K562 (cell line): ENCODE data around the gene TNFAIP3. TPM values are rescaled to one million over a fixed set of nuclear protein-coding genes. Genes with fewer than 3 reads are reported as not detected.

ENCODE experiments used
- GTF2A2 ChIP-seq: IDR thresholded peaks from 2 replicates; pipeline ENCODE4 v1.6.1; 2016; ENCODE audit warnings: mild to moderate bottlenecking, missing genetic modification characterization, missing compliant biosample characterization
- LARP7 ChIP-seq: fragments of 450-650 bp; IDR thresholded peaks from 2 replicates; pipeline ENCODE4 v1.6.1; 2016
- LCOR ChIP-seq: sonication (generic); formaldehyde crosslinking; IDR thresholded peaks from 2 replicates; pipeline ENCODE4 v1.8.0; 2022; ENCODE audit warnings: mild to moderate bottlenecking, missing genetic modification reagents
- MAFK ChIP-seq: IDR thresholded peaks from 2 replicates; pipeline ENCODE4 v1.6.1; 2011; ENCODE audit warnings: low read length, improper control_type of control experiment
- NFATC3 ChIP-seq: fragments of 450-650 bp; IDR thresholded peaks from 2 replicates; pipeline ENCODE4 v1.6.1; 2017; ENCODE audit warnings: mild to moderate bottlenecking
- PHF21A ChIP-seq: fragments of 450-650 bp; IDR thresholded peaks from 2 replicates; pipeline ENCODE4 v1.6.1; 2017; ENCODE audit warnings: low read depth, borderline replicate concordance
- SMARCA5 ChIP-seq: fragments of 450-650 bp; IDR thresholded peaks from 2 replicates; pipeline ENCODE4 v1.6.1; 2016
- SRSF7 ChIP-seq: fragments of 200-400 bp; formaldehyde crosslinking; optimal IDR thresholded peaks from 2 replicates; pipeline ENCODE3; 2017; ENCODE audit warnings: mild to moderate bottlenecking, low read depth, low read length
- polyA plus RNA-seq, 8 experiments: library from polyadenylated mRNA; depleted of rRNA in 4 of 8; stranded (reverse) in 5 of 8; unstranded in 3 of 8; fragments of >200 nt; fragmentation: Nextera tagmentation in 2 of 8; fragmentation: Illumina TruSeq in 1 of 8; extraction: Ambion mirVana in 2 of 8; extraction: Trizol in 1 of 8; gene quantifications; 2 replicates each; pipeline versions ENCODE4 v1.2.1 to v1.2.3, GENCODE V29; 2011 to 2014; ENCODE audit warnings: inconsistent platforms in 1 of 8, missing spikeins in 1 of 8
- total RNA-seq, 7 experiments: library from RNA; depleted of rRNA in 6 of 7; stranded (reverse); fragments of >200 nt in 6 of 7; fragmentation: Illumina TruSeq in 2 of 7; extraction: Trizol in 2 of 7; gene quantifications; 2 replicates each; pipeline versions ENCODE4 v1.2.1 to v1.2.3, GENCODE V29; 2011 to 2021; ENCODE audit warnings: low replicate concordance in 1 of 7
- TF ChIP-seq, protein P1 (sequence below): IDR thresholded peaks from 2 replicates; pipeline ENCODE4 v1.6.1; 2016; ENCODE audit warnings: missing genetic modification characterization, missing compliant biosample characterization
- TF ChIP-seq, protein P2 (sequence below), 2 experiments: fragments of 450-650 bp; conservative IDR thresholded peaks; 2 replicates each; pipeline ENCODE4 v1.6.1; 2017; ENCODE audit warnings: mild to moderate bottlenecking in 2 of 2, moderate library complexity in 2 of 2
- TF ChIP-seq, protein P3 (sequence below): fragments of 250-450 bp; sonication (Bioruptor Pico); IDR thresholded peaks from 2 replicates; pipeline ENCODE4 v1.5.0; 2022; ENCODE audit warnings: mild to moderate bottlenecking
- TF ChIP-seq, protein P4 (sequence below): fragments of 200-800 bp; sonication (Bioruptor generic); IDR thresholded peaks from 2 replicates; pipeline ENCODE4 v1.6.1; 2017; ENCODE audit warnings: missing genetic modification characterization, missing compliant biosample characterization
- TF ChIP-seq, protein P5 (sequence below): fragments of 450-650 bp; IDR thresholded peaks from 2 replicates; pipeline ENCODE4 v1.6.1; 2016; ENCODE audit warnings: missing biosample characterization, missing genetic modification characterization
- TF ChIP-seq, protein P6 (sequence below): fragments of 450-650 bp; IDR thresholded peaks from 2 replicates; pipeline ENCODE4 v1.7.1; 2018; ENCODE audit warnings: mild to moderate bottlenecking, low read depth; ENCODE audit not compliant: partially characterized antibody
- TF ChIP-seq, protein P7 (sequence below): sonication (generic); formaldehyde crosslinking; IDR thresholded peaks from 2 replicates; pipeline ENCODE4 v1.8.1; 2022; ENCODE audit warnings: missing genetic modification reagents

Gene TNFAIP3
- total and polyA plus RNA-seq, 9 of the 15 experiments (the other 6 are each of a cell fraction or from before 2014, with no cell fraction given), result 0.79 to 17.0 (median 6.4) TPM

DNA sequence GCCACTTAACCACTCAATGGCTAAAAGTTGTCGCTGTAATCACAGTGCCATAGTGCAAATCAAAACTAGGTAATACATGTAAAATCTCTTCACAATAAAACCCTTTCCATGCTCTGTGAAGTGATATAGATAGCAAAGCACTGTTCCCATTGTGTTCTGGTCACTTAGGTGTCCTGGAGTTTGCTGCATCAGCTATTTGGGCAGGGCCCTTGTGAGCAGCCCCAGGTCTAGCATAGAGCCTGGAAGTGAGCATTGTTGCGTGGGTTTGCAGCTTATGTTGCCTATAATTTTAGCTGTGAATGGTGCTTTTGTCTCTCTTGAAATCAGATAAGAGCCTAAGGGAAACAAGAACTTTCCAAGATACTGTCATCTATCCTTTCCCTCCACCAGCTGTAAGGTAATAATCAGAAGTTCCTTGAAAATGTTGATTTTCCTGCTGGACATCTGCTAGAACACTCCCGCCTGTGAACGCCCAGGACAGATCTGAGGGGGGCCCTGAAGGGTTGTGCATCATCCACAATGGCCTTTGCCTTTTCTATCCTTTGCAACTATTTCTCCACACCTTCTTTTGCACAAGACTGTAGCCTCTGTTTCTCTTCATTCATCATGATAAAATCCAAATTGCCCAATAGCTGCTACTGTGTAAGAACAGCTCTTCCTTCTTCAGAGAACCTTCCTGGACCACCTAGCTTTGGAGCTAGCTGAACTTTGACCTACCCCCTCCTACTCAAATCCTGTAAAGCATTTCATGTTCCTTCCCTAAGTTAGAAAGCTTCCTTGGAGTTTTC, 57.0 kb downstream of the TNFAIP3 start (continued):
- TF ChIP-seq, protein P1, sequence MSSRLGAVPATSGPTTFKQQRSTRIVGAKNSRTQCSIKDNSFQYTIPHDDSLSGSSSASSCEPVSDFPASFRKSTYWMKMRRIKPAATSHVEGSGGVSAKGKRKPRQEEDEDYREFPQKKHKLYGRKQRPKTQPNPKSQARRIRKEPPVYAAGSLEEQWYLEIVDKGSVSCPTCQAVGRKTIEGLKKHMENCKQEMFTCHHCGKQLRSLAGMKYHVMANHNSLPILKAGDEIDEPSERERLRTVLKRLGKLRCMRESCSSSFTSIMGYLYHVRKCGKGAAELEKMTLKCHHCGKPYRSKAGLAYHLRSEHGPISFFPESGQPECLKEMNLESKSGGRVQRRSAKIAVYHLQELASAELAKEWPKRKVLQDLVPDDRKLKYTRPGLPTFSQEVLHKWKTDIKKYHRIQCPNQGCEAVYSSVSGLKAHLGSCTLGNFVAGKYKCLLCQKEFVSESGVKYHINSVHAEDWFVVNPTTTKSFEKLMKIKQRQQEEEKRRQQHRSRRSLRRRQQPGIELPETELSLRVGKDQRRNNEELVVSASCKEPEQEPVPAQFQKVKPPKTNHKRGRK (tag), result no peak
- TF ChIP-seq, protein P2, sequence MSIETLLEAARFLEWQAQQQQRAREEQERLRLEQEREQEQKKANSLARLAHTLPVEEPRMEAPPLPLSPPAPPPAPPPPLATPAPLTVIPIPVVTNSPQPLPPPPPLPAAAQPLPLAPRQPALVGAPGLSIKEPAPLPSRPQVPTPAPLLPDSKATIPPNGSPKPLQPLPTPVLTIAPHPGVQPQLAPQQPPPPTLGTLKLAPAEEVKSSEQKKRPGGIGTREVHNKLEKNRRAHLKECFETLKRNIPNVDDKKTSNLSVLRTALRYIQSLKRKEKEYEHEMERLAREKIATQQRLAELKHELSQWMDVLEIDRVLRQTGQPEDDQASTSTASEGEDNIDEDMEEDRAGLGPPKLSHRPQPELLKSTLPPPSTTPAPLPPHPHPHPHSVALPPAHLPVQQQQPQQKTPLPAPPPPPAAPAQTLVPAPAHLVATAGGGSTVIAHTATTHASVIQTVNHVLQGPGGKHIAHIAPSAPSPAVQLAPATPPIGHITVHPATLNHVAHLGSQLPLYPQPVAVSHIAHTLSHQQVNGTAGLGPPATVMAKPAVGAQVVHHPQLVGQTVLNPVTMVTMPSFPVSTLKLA (conservative IDR thresholded peaks at IDR 0.05), result no peak
- TF ChIP-seq, protein P3, sequence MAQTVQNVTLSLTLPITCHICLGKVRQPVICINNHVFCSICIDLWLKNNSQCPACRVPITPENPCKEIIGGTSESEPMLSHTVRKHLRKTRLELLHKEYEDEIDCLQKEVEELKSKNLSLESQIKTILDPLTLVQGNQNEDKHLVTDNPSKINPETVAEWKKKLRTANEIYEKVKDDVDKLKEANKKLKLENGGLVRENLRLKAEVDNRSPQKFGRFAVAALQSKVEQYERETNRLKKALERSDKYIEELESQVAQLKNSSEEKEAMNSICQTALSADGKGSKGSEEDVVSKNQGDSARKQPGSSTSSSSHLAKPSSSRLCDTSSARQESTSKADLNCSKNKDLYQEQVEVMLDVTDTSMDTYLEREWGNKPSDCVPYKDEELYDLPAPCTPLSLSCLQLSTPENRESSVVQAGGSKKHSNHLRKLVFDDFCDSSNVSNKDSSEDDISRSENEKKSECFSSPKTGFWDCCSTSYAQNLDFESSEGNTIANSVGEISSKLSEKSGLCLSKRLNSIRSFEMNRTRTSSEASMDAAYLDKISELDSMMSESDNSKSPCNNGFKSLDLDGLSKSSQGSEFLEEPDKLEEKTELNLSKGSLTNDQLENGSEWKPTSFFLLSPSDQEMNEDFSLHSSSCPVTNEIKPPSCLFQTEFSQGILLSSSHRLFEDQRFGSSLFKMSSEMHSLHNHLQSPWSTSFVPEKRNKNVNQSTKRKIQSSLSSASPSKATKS (CRISPR knock-in tag), result no peak
- TF ChIP-seq LARP7 (no peak), PHF21A (no peak), SRSF7 (no peak), MAFK (peak; percentile 67), NFATC3 (no peak), SMARCA5 (no peak), LCOR (CRISPR knock-in tag) (no peak), GTF2A2 (tag) (no peak)
- TF ChIP-seq, protein P4, sequence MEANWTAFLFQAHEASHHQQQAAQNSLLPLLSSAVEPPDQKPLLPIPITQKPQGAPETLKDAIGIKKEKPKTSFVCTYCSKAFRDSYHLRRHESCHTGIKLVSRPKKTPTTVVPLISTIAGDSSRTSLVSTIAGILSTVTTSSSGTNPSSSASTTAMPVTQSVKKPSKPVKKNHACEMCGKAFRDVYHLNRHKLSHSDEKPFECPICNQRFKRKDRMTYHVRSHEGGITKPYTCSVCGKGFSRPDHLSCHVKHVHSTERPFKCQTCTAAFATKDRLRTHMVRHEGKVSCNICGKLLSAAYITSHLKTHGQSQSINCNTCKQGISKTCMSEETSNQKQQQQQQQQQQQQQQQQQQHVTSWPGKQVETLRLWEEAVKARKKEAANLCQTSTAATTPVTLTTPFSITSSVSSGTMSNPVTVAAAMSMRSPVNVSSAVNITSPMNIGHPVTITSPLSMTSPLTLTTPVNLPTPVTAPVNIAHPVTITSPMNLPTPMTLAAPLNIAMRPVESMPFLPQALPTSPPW (CRISPR knock-in tag), result no peak
- TF ChIP-seq, protein P5, sequence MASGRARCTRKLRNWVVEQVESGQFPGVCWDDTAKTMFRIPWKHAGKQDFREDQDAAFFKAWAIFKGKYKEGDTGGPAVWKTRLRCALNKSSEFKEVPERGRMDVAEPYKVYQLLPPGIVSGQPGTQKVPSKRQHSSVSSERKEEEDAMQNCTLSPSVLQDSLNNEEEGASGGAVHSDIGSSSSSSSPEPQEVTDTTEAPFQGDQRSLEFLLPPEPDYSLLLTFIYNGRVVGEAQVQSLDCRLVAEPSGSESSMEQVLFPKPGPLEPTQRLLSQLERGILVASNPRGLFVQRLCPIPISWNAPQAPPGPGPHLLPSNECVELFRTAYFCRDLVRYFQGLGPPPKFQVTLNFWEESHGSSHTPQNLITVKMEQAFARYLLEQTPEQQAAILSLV, result no peak
- TF ChIP-seq, protein P6, sequence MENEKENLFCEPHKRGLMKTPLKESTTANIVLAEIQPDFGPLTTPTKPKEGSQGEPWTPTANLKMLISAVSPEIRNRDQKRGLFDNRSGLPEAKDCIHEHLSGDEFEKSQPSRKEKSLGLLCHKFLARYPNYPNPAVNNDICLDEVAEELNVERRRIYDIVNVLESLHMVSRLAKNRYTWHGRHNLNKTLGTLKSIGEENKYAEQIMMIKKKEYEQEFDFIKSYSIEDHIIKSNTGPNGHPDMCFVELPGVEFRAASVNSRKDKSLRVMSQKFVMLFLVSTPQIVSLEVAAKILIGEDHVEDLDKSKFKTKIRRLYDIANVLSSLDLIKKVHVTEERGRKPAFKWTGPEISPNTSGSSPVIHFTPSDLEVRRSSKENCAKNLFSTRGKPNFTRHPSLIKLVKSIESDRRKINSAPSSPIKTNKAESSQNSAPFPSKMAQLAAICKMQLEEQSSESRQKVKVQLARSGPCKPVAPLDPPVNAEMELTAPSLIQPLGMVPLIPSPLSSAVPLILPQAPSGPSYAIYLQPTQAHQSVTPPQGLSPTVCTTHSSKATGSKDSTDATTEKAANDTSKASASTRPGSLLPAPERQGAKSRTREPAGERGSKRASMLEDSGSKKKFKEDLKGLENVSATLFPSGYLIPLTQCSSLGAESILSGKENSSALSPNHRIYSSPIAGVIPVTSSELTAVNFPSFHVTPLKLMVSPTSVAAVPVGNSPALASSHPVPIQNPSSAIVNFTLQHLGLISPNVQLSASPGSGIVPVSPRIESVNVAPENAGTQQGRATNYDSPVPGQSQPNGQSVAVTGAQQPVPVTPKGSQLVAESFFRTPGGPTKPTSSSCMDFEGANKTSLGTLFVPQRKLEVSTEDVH, result no peak
- TF ChIP-seq, protein P7, sequence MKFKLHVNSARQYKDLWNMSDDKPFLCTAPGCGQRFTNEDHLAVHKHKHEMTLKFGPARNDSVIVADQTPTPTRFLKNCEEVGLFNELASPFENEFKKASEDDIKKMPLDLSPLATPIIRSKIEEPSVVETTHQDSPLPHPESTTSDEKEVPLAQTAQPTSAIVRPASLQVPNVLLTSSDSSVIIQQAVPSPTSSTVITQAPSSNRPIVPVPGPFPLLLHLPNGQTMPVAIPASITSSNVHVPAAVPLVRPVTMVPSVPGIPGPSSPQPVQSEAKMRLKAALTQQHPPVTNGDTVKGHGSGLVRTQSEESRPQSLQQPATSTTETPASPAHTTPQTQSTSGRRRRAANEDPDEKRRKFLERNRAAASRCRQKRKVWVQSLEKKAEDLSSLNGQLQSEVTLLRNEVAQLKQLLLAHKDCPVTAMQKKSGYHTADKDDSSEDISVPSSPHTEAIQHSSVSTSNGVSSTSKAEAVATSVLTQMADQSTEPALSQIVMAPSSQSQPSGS (CRISPR knock-in tag), result no peak
